Measurements from ENCODE around the gene SCARF2.
"Not testable (repeated sequence)": the region's sequence is repeated elsewhere in the genome, so short reads cannot be mapped to it uniquely, and the experiment has no call there.

Gene SCARF2

GRCh38 chr22:20406686-20407408, 30.8 kb downstream of the SCARF2 start:
- no peak for DNase-seq

DNA sequence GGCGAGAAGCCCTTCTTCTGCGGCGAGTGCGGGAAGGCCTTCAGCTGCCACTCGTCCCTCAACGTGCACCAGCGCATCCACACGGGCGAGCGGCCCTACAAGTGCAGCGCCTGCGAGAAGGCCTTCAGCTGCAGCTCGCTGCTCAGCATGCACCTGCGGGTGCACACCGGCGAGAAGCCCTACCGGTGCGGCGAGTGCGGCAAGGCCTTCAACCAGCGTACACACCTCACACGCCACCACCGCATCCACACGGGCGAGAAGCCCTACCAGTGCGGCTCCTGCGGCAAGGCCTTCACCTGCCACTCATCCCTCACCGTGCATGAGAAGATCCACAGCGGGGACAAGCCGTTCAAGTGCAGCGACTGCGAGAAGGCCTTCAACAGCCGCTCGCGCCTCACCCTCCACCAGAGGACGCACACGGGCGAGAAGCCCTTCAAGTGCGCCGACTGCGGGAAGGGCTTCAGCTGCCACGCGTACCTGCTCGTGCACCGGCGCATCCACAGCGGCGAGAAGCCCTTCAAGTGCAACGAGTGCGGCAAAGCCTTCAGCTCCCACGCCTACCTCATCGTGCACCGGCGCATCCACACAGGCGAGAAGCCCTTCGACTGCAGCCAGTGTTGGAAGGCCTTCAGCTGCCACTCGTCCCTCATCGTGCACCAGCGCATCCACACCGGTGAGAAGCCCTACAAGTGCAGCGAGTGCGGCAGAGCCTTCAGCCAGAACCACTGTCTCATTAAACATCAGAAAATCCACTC, 31.5 kb downstream of the SCARF2 start:
- no peak for DNase-seq

DNA sequence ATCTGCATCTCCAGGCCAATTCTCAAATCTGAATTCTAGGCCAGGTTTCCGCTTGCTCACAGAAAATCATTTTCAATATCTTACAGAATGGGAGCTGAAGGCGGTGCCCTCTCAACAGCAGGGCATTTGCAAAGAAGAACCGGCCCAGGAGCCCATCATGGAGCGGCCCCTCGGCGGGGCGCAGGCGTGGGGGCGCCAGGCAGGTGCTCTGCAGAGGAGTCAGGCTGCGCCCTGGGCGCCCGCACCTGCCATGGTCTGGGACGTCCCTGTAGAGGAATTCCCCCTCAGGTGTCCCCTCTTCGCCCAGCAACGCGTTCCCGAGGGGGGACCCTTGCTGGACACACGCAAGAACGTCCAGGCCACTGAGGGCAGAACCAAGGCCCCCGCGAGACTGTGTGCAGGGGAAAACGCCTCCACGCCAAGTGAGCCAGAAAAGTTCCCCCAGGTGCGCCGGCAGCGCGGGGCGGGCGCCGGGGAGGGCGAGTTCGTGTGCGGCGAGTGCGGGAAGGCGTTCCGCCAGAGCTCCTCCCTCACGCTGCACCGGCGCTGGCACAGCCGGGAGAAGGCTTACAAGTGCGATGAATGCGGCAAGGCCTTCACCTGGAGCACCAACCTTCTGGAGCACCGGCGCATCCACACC, 32.2 kb downstream of the SCARF2 start:
- no peak for DNase-seq

GRCh38 chr22:20404881-20405280, 32.7 kb downstream of the SCARF2 start:
- DNase-seq = no peak

DNA sequence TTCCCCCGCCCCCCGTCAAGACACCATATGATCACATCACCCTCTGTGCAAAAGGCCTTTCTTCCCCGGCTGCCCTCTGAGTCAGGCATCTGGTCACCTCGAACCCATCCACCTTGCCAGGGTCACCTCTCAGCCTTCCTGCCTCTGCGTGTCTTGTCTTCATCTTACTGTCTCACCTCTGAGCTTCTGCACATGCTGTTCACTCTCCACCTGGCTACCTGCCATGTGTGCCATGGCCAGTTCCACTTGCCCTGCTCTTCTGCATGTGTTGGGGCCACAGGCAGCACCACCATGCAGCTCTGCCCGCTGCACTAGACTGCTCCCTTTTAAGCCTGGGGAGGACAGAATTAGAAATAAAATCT, 33.9 kb downstream of the SCARF2 start:
- no peak for DNase-seq

- no peak for DNase-seq
These were observed 34.5 kb downstream of the SCARF2 start for GRCh38 chr22:20402960-20403778.

DNA sequence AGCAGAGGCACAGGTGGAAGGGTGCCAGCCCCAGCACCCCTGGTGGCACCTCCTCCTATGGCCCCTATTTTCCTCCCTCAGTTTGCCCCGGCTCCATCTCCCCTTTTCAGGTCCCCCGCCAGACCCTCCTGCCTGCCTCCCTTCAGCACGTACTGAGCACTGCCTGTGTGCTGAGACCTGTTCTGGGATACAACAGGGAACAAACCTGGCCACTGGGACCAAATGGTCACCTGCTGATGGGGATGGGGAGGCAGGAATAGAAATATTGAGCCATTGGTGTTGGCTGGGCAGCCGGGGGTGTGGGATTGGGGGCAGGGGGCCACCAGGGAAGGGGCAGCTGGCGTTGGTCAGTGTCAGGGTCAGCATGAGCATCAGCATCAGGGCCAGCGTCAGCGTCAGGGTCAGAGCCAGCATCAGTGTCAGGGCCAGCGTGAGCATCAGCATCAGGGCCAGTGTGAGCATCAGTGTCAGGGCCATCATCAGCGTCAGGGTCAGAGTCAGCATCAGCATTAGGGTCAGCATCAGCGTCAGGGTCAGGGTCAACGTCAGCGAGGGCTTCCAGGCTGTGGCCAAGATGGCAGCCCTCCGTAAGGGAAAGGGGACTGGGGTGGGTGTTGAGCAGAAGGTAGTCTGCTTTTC, 36.1 kb downstream of the SCARF2 start:
- no peak for DNase-seq

DNA sequence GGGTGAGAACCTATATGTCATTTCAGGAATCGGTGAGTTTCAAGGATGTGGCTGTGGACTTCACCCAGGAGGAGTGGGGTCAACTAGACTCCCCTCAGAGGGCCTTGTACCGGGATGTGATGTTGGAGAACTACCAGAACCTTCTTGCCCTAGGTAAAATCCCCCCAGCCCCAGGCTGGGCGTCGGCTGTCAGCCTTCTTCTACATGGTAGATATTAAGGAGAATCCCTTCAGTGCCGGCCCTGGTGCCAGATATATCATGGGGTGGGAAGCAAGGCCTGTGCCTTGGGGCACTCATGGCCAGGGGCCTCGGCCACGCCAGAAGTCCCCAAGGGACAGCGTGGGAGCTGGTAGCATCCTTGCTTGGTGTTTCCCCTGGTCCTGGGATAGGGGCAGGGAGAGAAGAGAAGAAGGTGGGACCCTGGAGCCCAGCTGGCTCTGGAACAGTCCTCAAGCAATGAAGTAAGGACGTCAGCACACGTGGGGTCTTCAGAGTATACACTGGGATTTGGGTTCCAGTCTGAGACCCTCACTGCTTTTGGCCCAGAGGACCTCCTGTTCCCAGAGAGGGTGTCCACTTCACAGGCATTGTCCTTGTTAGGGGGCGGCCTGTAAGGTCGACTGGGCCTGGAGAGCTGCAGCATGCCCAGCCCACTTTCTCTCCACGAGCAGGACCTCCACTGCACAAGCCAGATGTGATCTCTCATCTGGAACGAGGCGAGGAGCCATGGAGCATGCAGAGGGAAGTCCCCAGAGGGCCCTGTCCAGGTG, 36.8 kb downstream of the SCARF2 start:
- no peak for DNase-seq

GRCh38 chr22:20399866-20400605, 37.6 kb downstream of the SCARF2 start:
- DNase-seq = no peak

GRCh38 chr22:20398420-20398819, 39.2 kb downstream of the SCARF2 start:
- no peak for DNase-seq

GRCh38 chr22:20397498-20397897, 40.1 kb downstream of the SCARF2 start:
- no peak for DNase-seq

DNA sequence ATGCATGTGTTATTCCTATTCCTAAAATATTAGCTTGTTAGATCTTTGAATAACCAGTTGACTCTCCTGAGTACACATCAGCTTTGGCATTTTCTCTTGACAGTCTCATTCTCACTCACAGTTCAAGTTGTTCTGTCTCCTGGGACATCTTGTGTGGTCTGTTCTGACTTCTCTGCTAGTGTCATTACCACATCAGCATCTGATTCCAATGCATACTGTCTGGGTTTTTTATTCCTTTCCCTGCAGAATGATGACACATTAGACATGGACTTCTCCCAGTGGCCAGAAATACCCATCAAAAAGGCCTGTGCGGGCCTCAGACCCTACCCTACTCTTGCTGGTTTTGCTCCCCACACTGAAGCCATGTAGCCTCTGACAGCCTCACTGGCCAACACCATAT, 41.0 kb downstream of the SCARF2 start:
- no peak for DNase-seq

DNA sequence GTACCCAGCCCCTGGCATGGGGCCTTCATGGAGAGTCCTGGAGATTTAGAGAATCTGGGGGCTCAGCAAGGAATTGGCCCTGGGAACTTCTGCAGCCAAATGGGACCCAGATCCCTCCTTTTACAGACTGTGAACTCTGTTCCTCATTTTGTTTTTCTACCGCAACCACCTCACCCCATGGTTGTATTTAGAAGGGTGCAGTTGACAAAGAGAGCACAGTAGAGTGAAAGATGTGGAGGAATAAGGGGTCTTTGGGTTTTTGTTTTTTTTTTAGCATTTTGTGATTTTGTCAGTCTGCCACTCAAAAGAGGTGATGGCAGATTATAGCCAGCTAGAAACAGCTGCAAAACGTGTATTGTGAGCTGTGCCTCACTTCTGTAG, 41.7 kb downstream of the SCARF2 start:
- DNase-seq = no peak

DNA sequence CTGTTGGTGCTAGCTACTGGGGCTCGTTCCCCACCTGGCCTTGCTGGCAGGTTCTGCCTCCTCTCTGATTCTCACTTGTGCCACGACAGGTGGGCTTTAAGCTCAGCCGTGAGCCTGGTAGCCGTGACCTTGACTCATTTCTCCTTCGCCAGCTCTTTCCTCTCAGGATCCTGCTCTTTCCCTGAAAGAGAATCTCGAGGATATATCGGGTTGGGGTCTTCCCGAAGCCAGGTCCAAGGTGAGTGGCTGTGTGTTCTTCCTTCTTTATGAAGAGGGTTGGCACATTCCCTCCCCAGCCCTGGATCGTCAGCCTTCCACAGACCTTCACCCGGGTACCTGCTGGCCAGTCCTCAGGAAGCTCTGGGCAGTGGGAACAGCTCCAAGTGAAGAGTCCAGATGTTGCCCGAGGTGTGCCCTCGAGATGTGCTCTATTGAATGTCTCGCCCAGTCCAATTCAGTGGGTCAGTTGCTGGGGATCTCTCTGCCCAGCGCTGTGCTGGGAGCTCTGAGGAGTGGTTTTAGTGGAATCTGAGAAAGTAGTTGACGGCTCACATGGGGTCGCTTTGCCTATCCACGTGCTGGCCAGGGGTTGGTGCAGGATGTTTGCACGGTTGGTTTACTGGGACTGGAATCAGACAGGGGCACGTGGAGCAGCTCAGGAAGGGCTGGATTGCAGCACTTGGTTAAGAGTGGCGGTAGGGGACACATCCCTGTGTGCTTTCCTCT, 42.3 kb downstream of the SCARF2 start:
- no peak for DNase-seq

- DNase-seq = peak; percentile 80
These were observed 43.7 kb downstream of the SCARF2 start, which contains the start of gene ZNF74 for GRCh38 chr22:20393705-20394476. TSS of gene ZNF74 (plus strand) at chr22:20394151. CDS start at chr22:20394629, 478 bp downstream.

- no peak for DNase-seq
These were observed 44.5 kb downstream of the SCARF2 start for GRCh38 chr22:20392983-20393704.

GRCh38 chr22:20392365-20392881, 45.2 kb downstream of the SCARF2 start:
- DNase-seq = not testable (repeated sequence)

GRCh38 chr22:20391222-20391621, 46.4 kb downstream of the SCARF2 start:
- DNase-seq = no peak
